ENCODE measurements around the gene SLC25A21.

SLC25A21 gene

DNA sequence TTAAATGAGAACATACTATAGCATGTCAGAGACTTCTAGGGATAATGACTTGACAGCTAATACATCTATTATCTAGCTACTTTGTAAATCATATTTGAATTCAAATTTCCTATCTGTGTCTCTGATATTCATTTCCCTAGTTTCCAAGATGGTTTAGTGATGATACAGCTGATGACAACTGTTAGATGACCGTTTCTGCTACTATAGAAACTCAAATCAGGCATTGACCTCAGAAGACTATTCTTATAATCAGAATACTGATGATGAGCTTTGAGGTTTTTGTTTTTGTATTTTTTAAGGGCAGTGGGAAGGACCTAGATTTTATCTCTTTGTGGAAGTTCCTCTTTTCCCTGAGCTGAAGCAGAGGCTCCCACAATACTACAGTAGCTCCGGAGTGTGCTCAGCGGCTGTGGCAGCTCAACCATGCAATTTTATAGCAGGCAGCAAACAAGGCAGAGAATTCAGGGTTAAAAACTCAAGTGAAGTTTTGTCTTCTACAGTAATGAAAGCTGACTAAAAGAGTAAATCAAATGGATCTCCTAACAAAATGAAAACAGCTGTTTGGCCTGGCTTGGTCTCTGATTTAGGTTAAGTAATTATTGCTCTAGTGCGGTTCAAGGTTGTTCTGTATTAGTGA is 145.1 kb downstream of the SLC25A21 start:
- no peak for TF ChIP-seq CTCF (IDR thresholded peaks at IDR 0.05; ENCODE audit: extremely low read depth, insufficient read depth, missing control alignments)
- in situ Hi-C loops (cut with MboI; ENCODE audit: low pct_unique_long_range_greater_than_20kb, low sequenced_read_pairs, unreplicated experiment), result no loop called here
- no peak for DNase-seq (ENCODE audit: low spot score)

- no peak for TF ChIP-seq CTCF (IDR thresholded peaks at IDR 0.05; ENCODE audit: extremely low read depth, insufficient read depth, missing control alignments)
- DNase-seq (ENCODE audit: low spot score), result no peak
- in situ Hi-C loops (cut with MboI; ENCODE audit: low pct_unique_long_range_greater_than_20kb, low sequenced_read_pairs, unreplicated experiment), result no loop called here
Measured at GRCh38 chr14:37023875-37024565, 148.4 kb downstream of the SLC25A21 start.

- no peak for DNase-seq (ENCODE audit: low spot score)
- in situ Hi-C loops (cut with MboI; ENCODE audit: low pct_unique_long_range_greater_than_20kb, low sequenced_read_pairs, unreplicated experiment), result no loop called here
- no peak for TF ChIP-seq CTCF (IDR thresholded peaks at IDR 0.05; ENCODE audit: extremely low read depth, insufficient read depth, missing control alignments)
Measured at GRCh38 chr14:37021390-37021789, 151.0 kb downstream of the SLC25A21 start.

- in situ Hi-C loops (cut with MboI; ENCODE audit: low pct_unique_long_range_greater_than_20kb, low sequenced_read_pairs, unreplicated experiment), result no loop called here
- TF ChIP-seq CTCF (IDR thresholded peaks at IDR 0.05; ENCODE audit: extremely low read depth, insufficient read depth, missing control alignments), result no peak
- no peak for DNase-seq (ENCODE audit: low spot score)
Measured at GRCh38 chr14:37019488-37019887, 152.9 kb downstream of the SLC25A21 start.

DNA sequence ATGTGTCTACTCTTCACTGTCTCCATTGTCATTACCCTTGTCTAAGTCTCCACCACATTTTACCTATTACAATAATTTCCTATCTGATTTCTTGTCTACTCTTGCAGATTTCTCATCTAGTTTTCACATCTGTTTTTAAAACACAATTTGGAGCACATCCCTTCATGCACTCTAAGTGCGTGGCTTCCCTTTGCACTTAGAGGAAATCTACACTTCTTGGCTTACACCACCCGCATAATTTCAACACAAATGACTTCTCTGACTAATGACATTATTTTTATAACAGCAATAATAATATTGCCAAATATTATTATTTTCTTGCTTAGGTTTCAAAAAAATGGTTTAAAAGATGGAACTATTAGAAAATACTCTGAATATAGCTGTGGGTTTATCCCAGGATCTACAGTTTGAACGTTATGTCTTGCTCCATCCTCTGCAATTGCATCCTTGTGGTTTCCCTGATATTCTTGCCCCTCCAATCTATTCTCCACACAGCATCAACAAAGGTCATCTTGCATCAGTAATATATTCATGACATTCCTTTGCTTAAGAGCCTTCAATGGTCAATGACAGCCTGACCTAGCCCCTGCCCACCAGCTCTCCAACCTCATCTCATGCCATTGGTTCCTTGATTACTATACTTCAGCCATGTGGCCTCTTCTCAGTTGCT is 153.7 kb downstream of the SLC25A21 start:
- in situ Hi-C loops (cut with MboI; ENCODE audit: low pct_unique_long_range_greater_than_20kb, low sequenced_read_pairs, unreplicated experiment), result no loop called here
- TF ChIP-seq CTCF (IDR thresholded peaks at IDR 0.05; ENCODE audit: extremely low read depth, insufficient read depth, missing control alignments), result no peak
- DNase-seq (ENCODE audit: low spot score), result no peak

DNA sequence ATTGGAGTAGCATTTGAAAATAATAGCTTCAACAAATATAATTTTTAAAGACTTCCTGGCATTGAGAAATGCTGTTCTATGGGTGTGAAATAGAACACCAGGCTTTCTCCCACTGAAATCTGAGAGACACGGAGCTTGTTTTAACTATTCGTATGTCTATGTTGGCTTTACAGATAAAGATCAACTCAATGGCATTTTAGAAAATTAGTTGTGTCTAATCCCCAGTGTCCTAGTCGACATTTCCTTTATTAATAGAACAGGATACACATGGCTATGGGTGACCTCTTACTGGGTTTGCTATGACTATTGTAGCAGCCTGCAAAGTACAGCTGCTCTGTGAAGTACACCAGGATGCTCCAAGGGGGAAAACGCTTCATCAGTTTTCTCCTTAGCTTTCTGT is 159.3 kb downstream of the SLC25A21 start:
- TF ChIP-seq CTCF (IDR thresholded peaks at IDR 0.05; ENCODE audit: extremely low read depth, insufficient read depth, missing control alignments), result no peak
- DNase-seq (ENCODE audit: low spot score), result no peak
- in situ Hi-C loops (cut with MboI; ENCODE audit: low pct_unique_long_range_greater_than_20kb, low sequenced_read_pairs, unreplicated experiment), result no loop called here
